ENCODE data around the gene MRE11. TPM values are rescaled to one million over a fixed set of nuclear protein-coding genes. Genes with fewer than 3 reads are reported as not detected.

MRE11 gene
- total and polyA plus RNA-seq, 9 donors, result 5.6 to 23.5 (median 18.4) TPM

- Histone ChIP-seq H3K27ac (no peak overlapping the region), H3K4me3 (no peak overlapping the region), H3K9me3 (no peaks in the 10 kb centered on the region), H3K27me3 (no peaks in the 10 kb centered on the region), H3K4me1 (ENCODE audit: insufficient read depth) (no peaks in the 10 kb centered on the region), H3K36me3 (no peaks in the 10 kb centered on the region)
- 71 to 91% (median 78%) methylated on average over 1 of the region's 1 CpG for WGBS, 3 donors
- DNase-seq, result no peak
- intact Hi-C loops (cut with DNase I), result no loop called here
- TF ChIP-seq POLR2A (IDR thresholded peaks at IDR 0.05) (no peak), CTCF (IDR thresholded peaks at IDR 0.05) (no peak), EP300 (IDR thresholded peaks at IDR 0.05) (no peak)
Observed at GRCh38 chr11:94449029-94449428, 44.6 kb downstream of the MRE11 start.

GRCh38 chr11:94447149-94447548, 46.5 kb downstream of the MRE11 start:
- Histone ChIP-seq H3K36me3 (no peaks in the 10 kb centered on the region), H3K4me3 (no peak overlapping the region), H3K9me3 (no peaks in the 10 kb centered on the region), H3K27ac (no peak overlapping the region), H3K4me1 (ENCODE audit: insufficient read depth) (no peaks in the 10 kb centered on the region), H3K27me3 (no peaks in the 10 kb centered on the region)
- TF ChIP-seq EP300 (IDR thresholded peaks at IDR 0.05) (no peak), CTCF (IDR thresholded peaks at IDR 0.05) (no peak), POLR2A (IDR thresholded peaks at IDR 0.05) (no peak)
- no peak for DNase-seq
- WGBS, 3 donors, result 87 to 89% (median 87%) methylated on average over 4 of the region's 4 CpGs
- intact Hi-C loops (cut with DNase I), result no loop called here

- TF ChIP-seq CTCF (IDR thresholded peaks at IDR 0.05) (no peak), EP300 (IDR thresholded peaks at IDR 0.05) (no peak), POLR2A (IDR thresholded peaks at IDR 0.05) (no peak)
- H3K27me3 ChIP-seq, result no peaks in the 10 kb centered on the region
- no peak overlapping the region for H3K27ac ChIP-seq
- no peaks in the 10 kb centered on the region for H3K4me1 ChIP-seq (ENCODE audit: insufficient read depth)
- H3K9me3 ChIP-seq, result no peaks in the 10 kb centered on the region
- H3K36me3 ChIP-seq, result no peaks in the 10 kb centered on the region
- no peak overlapping the region for H3K4me3 ChIP-seq
- no peak for DNase-seq
- WGBS, 3 donors, result 85 to 96% (median 93%) methylated on average over 1 of the region's 1 CpG
- intact Hi-C loops (cut with DNase I), result no loop called here
Observed at GRCh38 chr11:94445641-94446040, 48.0 kb downstream of the MRE11 start.

- intact Hi-C loops (cut with DNase I), result no loop called here
- Histone ChIP-seq H3K4me1 (ENCODE audit: insufficient read depth) (no peaks in the 10 kb centered on the region), H3K27me3 (no peaks in the 10 kb centered on the region), H3K27ac (no peak overlapping the region), H3K9me3 (no peaks in the 10 kb centered on the region), H3K4me3 (no peak overlapping the region), H3K36me3 (no peaks in the 10 kb centered on the region)
- WGBS, 3 donors, result 41 to 75% (median 71%) methylated on average over 1 of the region's 1 CpG
- no peak for TF ChIP-seq EP300 (IDR thresholded peaks at IDR 0.05)
- no peak for TF ChIP-seq CTCF (IDR thresholded peaks at IDR 0.05)
- no peak for TF ChIP-seq POLR2A (IDR thresholded peaks at IDR 0.05)
- no peak for DNase-seq
Observed at GRCh38 chr11:94433049-94433448, 60.6 kb downstream of the MRE11 start.

- no peaks in the 10 kb centered on the region for H3K9me3 ChIP-seq
- WGBS, 3 donors, result 78 to 87% (median 83%) methylated on average over 2 of the region's 2 CpGs
- no peak overlapping the region for H3K4me3 ChIP-seq
- no peaks in the 10 kb centered on the region for H3K36me3 ChIP-seq
- DNase-seq, result no peak
- intact Hi-C loops (cut with DNase I), result no loop called here
- H3K27ac ChIP-seq, result no peak overlapping the region
- no peaks in the 10 kb centered on the region for H3K4me1 ChIP-seq (ENCODE audit: insufficient read depth)
- TF ChIP-seq POLR2A (IDR thresholded peaks at IDR 0.05) (no peak), EP300 (IDR thresholded peaks at IDR 0.05) (no peak), CTCF (IDR thresholded peaks at IDR 0.05) (no peak)
- no peaks in the 10 kb centered on the region for H3K27me3 ChIP-seq
Observed at GRCh38 chr11:94424662-94425061, 69.0 kb downstream of the MRE11 start.
